K562 (cell line): ENCODE measurements around the gene ARMS2. TPM values are rescaled to one million over a fixed set of nuclear protein-coding genes. Genes with fewer than 3 reads are reported as not detected.

Source experiments
- ATAC-seq: fragments of 200-7000 bp; cut with Tn5 transposase; 3 replicates; pipeline ENCODE4 v1.9.1; 2020; ENCODE audit warnings: moderate library complexity
- BruUV-seq: library from RNA; stranded (reverse); fragments of 400-500 nt; replicated peaks from 2 replicates; lab custom pipeline; 2021; lab: Mats Ljungman, UMichigan
- CTCF ChIA-PET: fragments of 300-600 bp; formaldehyde crosslinking; extraction: SDS; loops from one replicate; lab custom pipeline; 2021; ENCODE audit warnings: low intra/inter-chr PET ratio; lab: Yijun Ruan, JAX
- POLR2A ChIA-PET: fragments of 300-600, 350-650 bp; sonication (Branson Sonifier 250); formaldehyde crosslinking; extraction: SDS; loops from one replicate; lab custom pipeline; 2021; ENCODE audit warnings: antibody characterized with exemption, inconsistent platforms; lab: Yijun Ruan, JAX
- DNase-seq, 4 experiments: peaks; one replicate each; pipeline versions ENCODE4 v3.0.0 to v3.0.0-alpha.2; 2011 to 2018; ENCODE audit warnings: low spot score in 3 of 4, mixed read lengths in 3 of 4; ENCODE audit errors: extremely low read depth in 1 of 4
- FAIRE-seq: peaks from 2 replicates; lab custom pipeline; 2011; peaks lifted over from hg19 to GRCh38; lab: Jason Lieb, UNC
- H2AFZ ChIP-seq: 2 replicates; pipeline ENCODE4 v1.6.0; 2011; ENCODE audit warnings: low read depth, low read length, control low read depth, inconsistent platforms
- H3K27ac ChIP-seq: fragments of 200-600 bp; 3 replicates; pipeline ENCODE4 v1.8.0; 2011; ENCODE audit warnings: low read depth, mild to moderate bottlenecking, control low read depth, inconsistent platforms, low read length, moderate library complexity, mixed read lengths; ENCODE audit errors: extremely low read depth
- H3K27me3 ChIP-seq, 2 experiments: fragments of 300-600 bp in 1 of 2; 2 replicates in 1 of 2; 3 replicates in 1 of 2; pipeline versions ENCODE4 v1.6.0 to v1.8.0; 2011; ENCODE audit warnings: inconsistent platforms in 2 of 2, low read length in 2 of 2, mild to moderate bottlenecking in 1 of 2, mixed read lengths in 1 of 2, moderate library complexity in 1 of 2; ENCODE audit not compliant: control insufficient read depth in 2 of 2, insufficient read depth in 2 of 2
- H3K36me3 ChIP-seq: fragments of 300-600 bp; 3 replicates; pipeline ENCODE4 v1.8.0; 2011; ENCODE audit warnings: mild to moderate bottlenecking, low read length, inconsistent platforms; ENCODE audit not compliant: control insufficient read depth, insufficient read depth
- H3K4me1 ChIP-seq, 2 experiments: fragments of 200-600 bp in 1 of 2; replicated peaks in 1 of 2; 2 replicates in 1 of 2; 3 replicates in 1 of 2; pipeline versions ENCODE4 v1.5.1 to v1.8.0; 2011; ENCODE audit warnings: inconsistent platforms in 2 of 2, low read length in 2 of 2, mild to moderate bottlenecking in 1 of 2, mixed read lengths in 1 of 2, moderate library complexity in 1 of 2; ENCODE audit not compliant: control insufficient read depth in 2 of 2, insufficient read depth in 2 of 2
- H3K4me2 ChIP-seq: 2 replicates; pipeline ENCODE4 v1.6.1; 2011; ENCODE audit warnings: low read length, control low read depth, inconsistent platforms, mixed read lengths; ENCODE audit not compliant: insufficient read depth
- H3K4me3 ChIP-seq: fragments of 200-600 bp; sonication (generic), shearing (Covaris generic); 2 replicates; pipeline ENCODE4 v1.5.1; 2016; ENCODE audit warnings: control low read depth, inconsistent platforms
- H3K79me2 ChIP-seq: fragments of 200-600 bp; 3 replicates; pipeline ENCODE4 v1.8.0; 2011; ENCODE audit warnings: low read length, inconsistent platforms; ENCODE audit not compliant: control insufficient read depth, insufficient read depth
- H3K9ac ChIP-seq, 2 experiments: 2 replicates each; pipeline versions ENCODE4 v1.6.0 to v1.6.1; 2011; ENCODE audit warnings: low read depth in 2 of 2, low read length in 2 of 2, control low read depth in 1 of 2, inconsistent platforms in 1 of 2, mild to moderate bottlenecking in 1 of 2, mixed read lengths in 1 of 2; ENCODE audit not compliant: insufficient read depth in 1 of 2
- H3K9me1 ChIP-seq: one replicate; pipeline ENCODE4 v1.6.0; 2011; ENCODE audit warnings: inconsistent platforms, mild to moderate bottlenecking, low read length, moderate library complexity; ENCODE audit not compliant: control insufficient read depth, insufficient read depth
- H3K9me3 ChIP-seq: replicated peaks from 2 replicates; pipeline ENCODE4 v1.5.1; 2011; ENCODE audit warnings: low read depth, low read length, inconsistent platforms; ENCODE audit not compliant: control insufficient read depth, insufficient read depth
- H4K20me1 ChIP-seq: replicated peaks from 2 replicates; pipeline ENCODE4 v1.6.1; 2011; ENCODE audit warnings: low read length, inconsistent platforms, mixed read lengths; ENCODE audit not compliant: control insufficient read depth, insufficient read depth
- HMG20B ChIP-seq: fragments of 250-450 bp; sonication (Bioruptor Pico); IDR thresholded peaks from 2 replicates; pipeline ENCODE4 v1.5.0; 2021; ENCODE audit warnings: mild to moderate bottlenecking
- WGBS: fragments of 100-300 bp; shearing (Covaris generic); methylation state at CpG from one replicate; pipeline ENCODE4 v1.1.6; 2016; ENCODE audit warnings: low coverage, mixed read lengths; ENCODE audit not compliant: insufficient coverage; ENCODE audit errors: missing lambda C conversion rate; 5-methylcytosine and 5-hydroxymethylcytosine counted together
- in situ Hi-C: fragments of 300-500 bp; cut with MboI; formaldehyde crosslinking; loops from 4 replicates; pipeline ENCODE4 v1.15.0; 2018; ENCODE audit warnings: inconsistent platforms, mixed read lengths
- intact Hi-C: fragments of 100-400 bp; cut with micrococcal nuclease; formaldehyde crosslinking; loops from 2 replicates; pipeline ENCODE4 v1.14.2; 2022
- polyA plus RNA-seq, 8 experiments: library from polyadenylated mRNA; depleted of rRNA in 4 of 8; stranded (reverse) in 5 of 8; unstranded in 3 of 8; fragments of >200 nt; fragmentation: Nextera tagmentation in 2 of 8; fragmentation: Illumina TruSeq in 1 of 8; extraction: Ambion mirVana in 2 of 8; extraction: Trizol in 1 of 8; gene quantifications; 2 replicates each; pipeline versions ENCODE4 v1.2.1 to v1.2.3, GENCODE V29; 2011 to 2014; ENCODE audit warnings: inconsistent platforms in 1 of 8, missing spikeins in 1 of 8
- total RNA-seq, 7 experiments: library from RNA; depleted of rRNA in 6 of 7; stranded (reverse); fragments of >200 nt in 6 of 7; fragmentation: Illumina TruSeq in 2 of 7; extraction: Trizol in 2 of 7; gene quantifications; 2 replicates each; pipeline versions ENCODE4 v1.2.1 to v1.2.3, GENCODE V29; 2011 to 2021; ENCODE audit warnings: low replicate concordance in 1 of 7
- TF ChIP-seq, protein P1 (sequence below), 2 experiments: fragments of 450-650 bp in 1 of 2; sonication (generic) in 1 of 2; formaldehyde crosslinking in 1 of 2; IDR thresholded peaks; 2 replicates each; pipeline versions ENCODE4 v1.7.1 to v1.9.0; 2016 to 2022; ENCODE audit warnings: inconsistent platforms in 1 of 2, mild to moderate bottlenecking in 1 of 2, missing genetic modification reagents in 1 of 2

ARMS2 gene
- total and polyA plus RNA-seq, 9 of the 15 experiments (the other 6 are each of a cell fraction or from before 2014, with no cell fraction given) = not detected

DNA sequence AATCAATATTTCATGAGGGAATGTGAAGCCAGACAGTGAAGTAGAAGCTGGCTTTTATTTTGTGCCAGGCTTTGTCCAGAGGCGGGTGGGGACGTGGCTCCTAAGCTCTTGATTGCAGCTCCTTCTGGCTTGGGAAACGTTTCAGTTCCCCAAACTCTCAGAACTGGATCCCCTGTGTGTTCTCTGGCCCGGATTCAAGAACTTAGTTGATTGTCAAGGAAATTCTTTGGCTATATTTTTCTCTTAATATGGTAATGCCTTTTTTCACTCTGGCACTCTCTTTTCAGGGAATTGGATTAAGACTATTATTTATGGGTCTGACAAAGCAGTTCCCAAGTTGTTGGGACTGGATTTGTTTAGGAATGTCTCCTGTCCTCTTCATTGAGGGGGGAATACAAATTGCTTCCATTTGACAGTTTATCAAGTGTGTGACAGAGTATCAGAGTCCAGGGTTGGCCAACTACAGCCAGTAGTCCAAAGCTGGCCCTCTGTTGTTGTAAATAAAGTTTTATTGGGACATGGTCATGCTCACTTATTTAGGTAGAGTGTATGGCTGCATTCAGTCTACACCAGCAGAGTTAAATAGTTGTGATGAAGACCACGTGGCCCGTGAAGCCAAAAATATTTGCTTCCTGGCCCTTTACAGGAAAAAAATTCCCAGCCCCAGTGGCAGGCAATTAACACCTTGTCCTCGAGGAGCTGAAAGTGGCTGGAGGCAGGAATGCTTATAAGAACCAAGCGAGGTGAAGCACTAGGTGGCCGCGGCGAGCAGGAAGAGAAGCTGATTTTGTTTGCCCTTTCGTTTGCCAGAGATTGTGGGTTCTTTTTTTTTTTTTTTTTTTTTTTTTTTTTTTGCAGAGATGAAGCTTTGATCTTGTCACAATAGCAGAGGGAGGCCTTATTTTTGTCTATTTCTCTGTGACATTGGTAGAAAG, 41.2 kb downstream of the ARMS2 start:
- 2% methylated on average over 12 of the region's 12 CpGs for WGBS
- H3K4me2 ChIP-seq = no peak overlapping the region
- peaks cover 2 to 27% of the 10 kb centered on the region in 2 experiments; a peak in 3 of 5 replicates for H3K27me3 ChIP-seq
- in situ Hi-C loops = no loop called here
- no TSS peak for BruUV-seq
- no peaks in the 10 kb centered on the region for H3K9me1 ChIP-seq
- no peak overlapping the region for H3K9ac ChIP-seq
- ATAC-seq = no peak
- H3K4me1 ChIP-seq = no peaks in the 10 kb centered on the region
- no peak overlapping the region for H3K27ac ChIP-seq
- intact Hi-C loops = no loop called here
- no peak overlapping the region for H3K4me3 ChIP-seq
- no peak for DNase-seq
- no peak overlapping the region for H2AFZ ChIP-seq
- CTCF ChIA-PET = no interaction called here
- no peaks in the 10 kb centered on the region for H3K36me3 ChIP-seq
- TF ChIP-seq, protein P1, sequence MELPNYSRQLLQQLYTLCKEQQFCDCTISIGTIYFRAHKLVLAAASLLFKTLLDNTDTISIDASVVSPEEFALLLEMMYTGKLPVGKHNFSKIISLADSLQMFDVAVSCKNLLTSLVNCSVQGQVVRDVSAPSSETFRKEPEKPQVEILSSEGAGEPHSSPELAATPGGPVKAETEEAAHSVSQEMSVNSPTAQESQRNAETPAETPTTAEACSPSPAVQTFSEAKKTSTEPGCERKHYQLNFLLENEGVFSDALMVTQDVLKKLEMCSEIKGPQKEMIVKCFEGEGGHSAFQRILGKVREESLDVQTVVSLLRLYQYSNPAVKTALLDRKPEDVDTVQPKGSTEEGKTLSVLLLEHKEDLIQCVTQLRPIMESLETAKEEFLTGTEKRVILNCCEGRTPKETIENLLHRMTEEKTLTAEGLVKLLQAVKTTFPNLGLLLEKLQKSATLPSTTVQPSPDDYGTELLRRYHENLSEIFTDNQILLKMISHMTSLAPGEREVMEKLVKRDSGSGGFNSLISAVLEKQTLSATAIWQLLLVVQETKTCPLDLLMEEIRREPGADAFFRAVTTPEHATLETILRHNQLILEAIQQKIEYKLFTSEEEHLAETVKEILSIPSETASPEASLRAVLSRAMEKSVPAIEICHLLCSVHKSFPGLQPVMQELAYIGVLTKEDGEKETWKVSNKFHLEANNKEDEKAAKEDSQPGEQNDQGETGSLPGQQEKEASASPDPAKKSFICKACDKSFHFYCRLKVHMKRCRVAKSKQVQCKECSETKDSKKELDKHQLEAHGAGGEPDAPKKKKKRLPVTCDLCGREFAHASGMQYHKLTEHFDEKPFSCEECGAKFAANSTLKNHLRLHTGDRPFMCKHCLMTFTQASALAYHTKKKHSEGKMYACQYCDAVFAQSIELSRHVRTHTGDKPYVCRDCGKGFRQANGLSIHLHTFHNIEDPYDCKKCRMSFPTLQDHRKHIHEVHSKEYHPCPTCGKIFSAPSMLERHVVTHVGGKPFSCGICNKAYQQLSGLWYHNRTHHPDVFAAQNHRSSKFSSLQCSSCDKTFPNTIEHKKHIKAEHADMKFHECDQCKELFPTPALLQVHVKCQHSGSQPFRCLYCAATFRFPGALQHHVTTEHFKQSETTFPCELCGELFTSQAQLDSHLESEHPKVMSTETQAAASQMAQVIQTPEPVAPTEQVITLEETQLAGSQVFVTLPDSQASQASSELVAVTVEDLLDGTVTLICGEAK (IDR thresholded peaks at IDR 0.05) = peak; percentile 83
- TF ChIP-seq, protein P1 (CRISPR knock-in tag; IDR thresholded peaks at IDR 0.05) = peak; percentile 67
- TF ChIP-seq HMG20B = no peak
- POLR2A ChIA-PET = interaction anchor here (0.6 to 0.7 kb wide), 4 partner anchors 35 to 328 kb away, joined by 3 to 4 read pairs (median 4); no protein-coding TSS in a partner anchor
- no peak for FAIRE-seq
- H4K20me1 ChIP-seq = no peaks in the 10 kb centered on the region
- no peaks in the 10 kb centered on the region for H3K79me2 ChIP-seq
- H3K9me3 ChIP-seq = no peaks in the 10 kb centered on the region
